GM18873 (cell line): ENCODE measurements around the gene CDH5.

Experiments used
- ATAC-seq: cut with Tn5 transposase; IDR thresholded peaks from one replicate; pipeline ENCODE4 v1.9.1; 2021; ENCODE audit warnings: mild to moderate bottlenecking, moderate library complexity, moderate number of reproducible peaks; ENCODE audit not compliant: unreplicated experiment, low FRiP score

Gene CDH5

DNA sequence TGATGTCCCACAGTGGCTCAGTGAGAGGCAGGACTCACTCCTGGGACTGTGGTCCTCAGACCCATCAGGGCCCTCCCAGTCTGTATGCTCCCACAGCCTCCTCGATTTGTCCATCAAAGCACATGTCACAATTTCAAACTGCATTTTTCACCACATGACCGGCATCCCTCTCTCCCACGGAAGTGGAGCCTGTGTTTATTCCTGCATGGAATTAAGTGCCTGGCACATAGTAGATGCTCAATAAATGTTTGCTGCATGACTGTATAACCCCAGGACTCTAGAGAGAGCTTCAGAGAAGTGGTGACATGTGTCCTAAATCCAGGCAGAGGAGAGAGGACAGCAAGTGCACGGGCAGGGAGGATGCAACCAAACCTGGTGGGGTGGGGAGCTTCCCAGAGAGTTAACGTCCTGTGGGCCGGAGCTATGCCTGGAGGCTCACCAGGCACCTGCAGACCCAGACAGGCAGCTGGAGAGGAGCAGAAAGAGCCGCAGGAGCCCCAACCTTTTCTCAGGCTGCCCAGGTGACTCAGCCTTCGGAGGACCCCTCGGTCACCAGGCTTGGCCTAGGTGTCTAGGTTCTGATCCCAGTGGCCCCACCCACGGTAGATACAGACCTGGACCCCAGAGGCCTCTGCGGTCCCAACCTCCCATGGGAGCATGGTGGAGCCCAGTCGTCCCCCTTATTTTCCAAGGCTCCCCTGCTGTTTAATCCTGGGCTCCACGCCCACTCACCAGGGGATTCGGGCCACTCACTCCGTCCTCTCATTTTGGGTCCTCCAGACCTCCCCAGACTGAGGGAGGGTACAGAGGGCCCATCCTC lies 5.8 kb downstream of the CDH5 start:
- ATAC-seq = no peak

DNA sequence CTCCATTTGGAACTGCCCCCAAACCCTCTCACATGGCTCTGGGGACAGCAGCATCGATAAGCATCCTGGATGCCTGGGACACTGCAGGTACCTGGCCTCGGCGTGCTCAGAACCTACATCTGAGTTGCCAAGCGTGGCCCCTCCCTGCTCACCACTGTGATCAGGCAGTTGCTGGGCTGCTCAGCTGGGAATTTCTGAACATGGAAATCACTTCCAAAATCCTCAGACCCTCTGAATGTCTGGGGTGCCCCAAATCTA lies 6.3 kb downstream of the CDH5 start:
- no peak for ATAC-seq

DNA sequence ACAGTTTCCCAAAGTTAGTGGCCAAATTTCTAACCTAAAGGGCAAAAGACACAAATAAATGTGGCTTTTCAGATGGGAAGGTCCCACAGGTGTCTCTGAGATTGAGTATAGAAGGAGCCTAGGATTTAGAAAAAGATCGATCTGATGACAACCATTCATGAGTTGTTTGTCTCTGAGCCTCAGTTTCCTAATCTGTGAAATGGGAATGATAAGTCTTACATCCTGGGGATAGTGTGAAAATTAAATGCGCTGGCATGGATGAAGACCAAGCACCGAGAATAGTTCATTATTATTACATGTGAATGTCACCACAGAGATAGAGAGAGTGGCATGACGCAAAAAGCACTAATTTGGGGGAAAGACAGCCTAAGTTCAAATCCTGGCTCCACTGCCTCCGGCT lies 7.2 kb downstream of the CDH5 start:
- ATAC-seq = no peak

DNA sequence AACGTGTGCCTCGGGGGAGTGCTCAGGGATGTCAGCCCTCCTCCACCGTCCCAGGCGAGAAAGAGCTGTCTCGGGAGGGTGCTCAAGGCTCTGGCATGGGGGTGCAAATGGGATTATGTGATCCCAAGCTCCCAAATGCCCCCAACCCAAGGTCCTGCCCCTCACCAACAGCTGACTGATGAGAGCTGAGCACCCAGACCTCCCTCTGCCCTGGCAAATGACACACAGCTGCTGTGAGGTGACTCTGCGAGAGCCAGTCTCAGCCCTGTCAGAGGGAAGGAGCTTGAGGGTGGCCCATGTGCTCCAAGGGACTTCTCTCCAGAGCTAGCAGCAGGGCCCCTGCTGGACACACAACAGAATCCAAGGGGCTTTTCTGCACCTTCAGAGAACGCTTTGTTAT lies 7.7 kb downstream of the CDH5 start:
- ATAC-seq = no peak

DNA sequence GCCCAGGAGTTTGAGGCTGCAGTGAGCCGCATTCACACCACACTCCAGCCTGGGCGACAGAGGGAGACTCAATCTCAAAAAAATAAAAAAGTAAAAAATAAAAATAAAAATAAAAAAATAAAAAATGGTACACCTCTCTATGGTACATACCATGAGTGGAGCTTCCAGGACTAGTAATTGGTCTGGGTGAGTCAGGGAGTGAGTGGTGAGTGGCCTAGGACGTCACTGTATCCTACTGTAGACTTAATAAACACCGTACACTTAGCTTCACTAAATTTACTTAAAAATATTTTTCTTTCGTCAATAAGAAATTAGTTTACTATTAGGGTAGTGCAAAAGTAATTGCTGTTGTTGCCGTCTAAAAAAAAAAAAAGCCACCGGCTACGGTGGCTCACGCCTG lies 9.0 kb downstream of the CDH5 start:
- ATAC-seq = no peak

DNA sequence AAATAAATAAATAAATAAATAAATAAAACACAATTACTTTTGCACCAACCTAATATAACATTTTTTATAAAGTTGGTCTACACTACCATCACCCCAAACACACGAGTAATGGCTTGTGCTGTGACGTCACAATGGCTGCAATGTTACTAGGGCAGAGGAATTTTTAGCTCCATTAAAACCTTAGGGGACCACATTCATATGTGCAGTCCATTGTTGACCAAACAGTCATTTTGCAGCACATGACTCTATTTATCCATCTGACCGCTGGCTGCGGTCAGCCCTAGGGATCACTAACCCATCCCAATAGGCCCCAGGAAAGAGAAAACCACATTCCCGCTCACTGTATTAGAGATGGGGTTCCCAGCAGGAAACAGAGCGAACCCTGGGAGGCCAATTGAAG lies 9.6 kb downstream of the CDH5 start:
- ATAC-seq = no peak

DNA sequence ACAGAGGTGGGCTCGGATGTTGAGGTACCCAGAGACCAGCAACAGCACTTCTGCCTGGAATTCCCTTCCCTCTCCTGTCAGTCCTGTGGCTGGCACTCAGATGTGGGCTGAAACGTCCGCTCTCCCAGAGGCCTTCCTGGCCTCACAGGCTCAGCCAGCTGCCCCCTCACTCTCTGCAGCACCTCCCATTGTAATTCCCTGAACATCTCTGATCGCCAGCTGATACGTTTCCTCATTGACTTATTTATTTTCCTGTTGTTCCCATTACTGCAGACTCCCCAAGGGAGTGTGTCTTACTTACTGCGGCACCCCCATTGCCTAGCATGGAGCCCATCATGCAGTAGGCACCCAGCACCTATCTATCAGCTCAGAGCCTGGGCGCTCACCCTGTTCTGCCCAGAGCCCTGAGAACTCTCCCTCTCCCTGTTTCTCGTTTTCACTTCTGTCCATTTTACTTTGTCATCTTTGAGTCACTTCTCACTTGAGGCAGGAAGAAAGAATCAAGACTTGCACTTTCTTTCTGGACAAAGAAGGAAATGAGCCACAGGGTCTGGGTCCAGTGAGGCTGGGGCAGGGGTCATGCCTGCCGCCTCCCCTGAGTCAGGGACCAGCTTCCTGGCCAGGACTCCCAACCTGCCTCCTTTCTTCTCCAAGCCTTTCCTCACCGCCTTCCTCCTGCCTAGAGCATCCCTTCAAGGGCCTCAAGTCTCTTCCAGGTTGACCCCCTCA lies 10.2 kb downstream of the CDH5 start:
- no peak for ATAC-seq

DNA sequence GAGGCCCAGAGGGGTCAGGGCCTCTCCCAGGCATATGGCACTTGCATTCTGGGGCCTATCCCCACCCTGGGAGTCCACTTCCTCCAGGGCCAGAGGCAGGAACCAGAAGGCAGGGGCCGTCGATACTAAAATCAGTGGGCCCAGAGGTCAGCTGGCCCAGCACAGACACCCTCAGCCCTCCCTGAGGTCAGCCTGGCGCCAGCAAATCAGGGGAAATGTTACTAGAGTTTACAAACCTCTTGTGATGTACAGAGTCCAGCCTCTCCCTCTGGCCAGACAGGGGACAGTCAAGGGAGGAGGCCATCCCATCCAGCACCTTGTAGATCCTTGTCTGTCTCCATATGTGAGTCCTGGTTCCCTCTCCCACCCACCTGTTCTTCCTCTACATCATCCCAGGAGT lies 10.8 kb downstream of the CDH5 start:
- ATAC-seq = no peak

DNA sequence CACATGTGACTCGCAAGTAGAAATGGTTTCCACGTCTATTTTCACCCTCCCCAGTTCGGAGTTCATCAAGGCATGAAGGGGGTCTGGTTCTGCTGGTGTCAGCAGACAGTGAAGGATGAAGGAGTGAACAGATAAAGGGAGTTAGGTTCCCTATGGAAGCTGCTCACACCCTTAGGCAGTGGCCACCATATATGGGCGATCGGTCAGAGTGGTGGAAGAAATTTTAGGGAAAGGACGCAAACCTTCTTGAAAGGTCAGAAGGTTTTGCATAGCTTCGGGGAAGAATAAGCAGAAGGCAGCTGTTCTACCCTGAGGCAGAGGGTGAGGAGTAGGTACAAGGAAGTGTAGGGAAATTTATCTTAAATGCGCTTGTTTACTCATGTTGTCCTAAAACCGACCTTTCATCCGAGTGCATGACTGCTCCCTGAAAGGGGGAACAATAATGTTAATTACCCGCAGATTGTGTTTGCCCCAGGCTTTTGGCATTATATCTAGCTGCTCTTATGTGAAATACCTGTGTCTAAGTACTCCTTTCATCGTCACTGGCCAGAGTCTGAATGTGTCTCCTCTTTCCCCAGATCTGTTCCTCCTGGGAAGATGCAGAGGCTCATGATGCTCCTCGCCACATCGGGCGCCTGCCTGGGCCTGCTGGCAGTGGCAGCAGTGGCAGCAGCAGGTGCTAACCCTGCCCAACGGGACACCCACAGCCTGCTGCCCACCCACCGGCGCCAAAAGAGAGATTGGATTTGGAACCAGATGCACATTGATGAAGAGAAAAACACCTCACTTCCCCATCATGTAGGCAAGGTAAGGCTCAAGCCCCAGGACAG lies 12.5 kb downstream of the CDH5 start:
- no peak for ATAC-seq

DNA sequence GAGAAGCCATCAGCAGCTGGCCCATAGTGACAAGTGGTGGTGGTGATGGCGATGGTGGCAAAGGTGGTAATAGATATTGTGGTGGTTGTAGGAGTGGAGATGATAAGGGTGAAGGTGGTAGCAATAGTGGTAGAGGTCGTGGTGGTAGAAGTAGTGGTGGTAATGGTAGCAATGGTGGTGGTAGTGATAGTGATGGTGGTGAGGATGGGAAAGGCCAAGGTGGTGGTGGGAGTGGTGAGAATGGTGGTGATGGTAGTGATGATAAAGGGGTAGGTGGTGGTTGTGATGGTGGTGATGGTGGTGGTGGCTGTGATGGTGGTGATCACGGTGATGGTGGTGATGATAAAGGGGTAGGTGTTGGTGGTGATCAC lies 13.1 kb downstream of the CDH5 start:
- ATAC-seq = no peak

DNA sequence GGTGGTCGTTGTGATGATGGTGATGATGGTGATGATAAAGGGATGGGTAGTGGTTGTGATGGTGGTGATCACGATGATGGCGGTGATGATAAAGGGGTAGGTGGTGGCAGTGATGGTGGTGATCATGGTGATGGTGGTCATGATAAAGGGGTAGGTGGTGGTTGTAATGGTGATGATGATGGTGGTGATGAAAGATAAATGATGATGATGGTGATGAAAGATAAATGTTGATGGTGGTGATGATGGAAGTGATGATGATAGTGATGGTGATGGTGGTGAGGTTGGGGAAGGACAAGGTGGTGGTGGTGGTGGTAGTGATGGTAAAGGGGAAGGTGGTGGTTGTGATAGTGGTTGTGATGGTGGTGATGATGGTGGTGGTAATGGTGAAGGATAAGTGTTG lies 13.9 kb downstream of the CDH5 start:
- ATAC-seq = no peak

DNA sequence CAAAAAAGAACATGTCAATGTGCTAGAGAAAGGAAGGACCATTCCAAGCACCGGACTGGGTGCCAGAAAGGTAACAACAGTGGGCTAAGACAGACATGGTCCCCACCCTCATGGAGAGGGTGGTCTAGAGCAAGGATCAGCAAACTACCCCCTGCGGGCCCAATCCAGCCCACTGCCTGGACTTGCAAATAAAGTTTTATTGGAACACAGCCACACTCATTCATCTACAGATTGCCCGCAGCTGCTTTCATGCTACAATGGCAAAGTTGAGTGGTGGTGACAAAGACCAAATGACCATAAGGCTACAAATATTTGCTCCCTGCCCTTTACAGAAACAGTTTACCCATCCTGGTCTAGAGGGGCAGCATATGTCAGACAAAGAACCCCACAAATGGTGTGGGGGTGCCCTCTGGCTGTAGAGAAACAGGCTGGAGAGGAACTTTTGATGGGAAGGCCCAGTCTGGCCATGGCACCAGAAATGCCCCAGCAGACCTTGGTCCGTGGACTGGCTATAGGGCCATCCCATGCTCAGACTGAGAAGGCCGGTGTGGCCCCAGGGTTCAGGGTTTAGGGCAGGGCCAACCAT lies 15.2 kb downstream of the CDH5 start:
- no peak for ATAC-seq

DNA sequence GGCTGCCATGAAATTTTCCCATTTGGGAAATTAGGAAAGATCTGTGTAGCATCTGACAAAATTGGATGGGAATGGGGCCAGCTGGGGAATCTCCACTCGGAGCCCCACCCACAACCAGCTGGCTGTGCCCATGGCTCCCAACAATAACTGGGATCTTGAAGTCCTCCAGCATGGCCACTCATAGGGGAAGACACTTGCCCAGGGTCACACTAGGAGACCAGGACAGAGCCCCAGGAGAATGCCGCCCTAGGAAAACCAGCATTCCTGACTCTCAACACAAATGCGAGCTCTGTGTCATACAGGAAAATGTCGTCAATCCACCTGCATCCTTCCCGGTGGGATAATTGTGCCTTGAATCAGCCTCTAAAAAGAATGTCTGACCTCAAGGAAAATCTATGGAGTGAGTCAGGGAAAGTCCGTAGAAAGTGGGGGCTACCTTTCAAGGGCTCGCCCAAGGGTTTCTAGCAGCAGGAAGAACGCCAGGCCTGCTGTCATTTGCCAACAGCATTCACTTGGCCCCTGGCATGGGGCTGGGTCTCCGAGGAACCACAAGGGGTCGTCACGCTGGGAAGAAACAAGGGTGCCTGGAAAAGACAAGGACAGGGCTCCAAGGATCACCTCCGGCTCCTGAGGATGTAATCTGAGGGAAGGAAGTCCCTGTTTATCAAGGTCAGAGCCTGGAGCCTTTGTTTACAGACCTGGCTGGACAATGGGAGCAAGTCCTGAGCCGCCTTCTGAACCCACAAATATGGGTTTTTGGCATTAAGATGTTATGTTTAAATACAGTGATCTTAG lies 15.9 kb downstream of the CDH5 start:
- no peak for ATAC-seq

DNA sequence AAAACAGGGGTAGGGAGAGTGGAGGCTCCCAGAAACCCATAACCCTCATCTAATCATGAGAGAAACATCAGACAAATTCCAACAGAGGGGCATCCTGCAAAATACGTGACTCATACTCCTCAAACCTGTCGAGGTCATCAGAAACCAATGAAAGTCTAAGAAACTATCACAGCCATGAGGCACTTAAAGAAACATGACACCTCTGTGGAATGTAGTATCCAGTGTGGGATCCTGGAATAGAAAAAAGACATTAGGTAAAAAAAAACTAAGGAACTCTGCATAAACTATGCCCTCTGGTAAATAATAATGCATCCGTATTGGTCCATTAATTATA lies 16.4 kb downstream of the CDH5 start:
- ATAC-seq = no peak

DNA sequence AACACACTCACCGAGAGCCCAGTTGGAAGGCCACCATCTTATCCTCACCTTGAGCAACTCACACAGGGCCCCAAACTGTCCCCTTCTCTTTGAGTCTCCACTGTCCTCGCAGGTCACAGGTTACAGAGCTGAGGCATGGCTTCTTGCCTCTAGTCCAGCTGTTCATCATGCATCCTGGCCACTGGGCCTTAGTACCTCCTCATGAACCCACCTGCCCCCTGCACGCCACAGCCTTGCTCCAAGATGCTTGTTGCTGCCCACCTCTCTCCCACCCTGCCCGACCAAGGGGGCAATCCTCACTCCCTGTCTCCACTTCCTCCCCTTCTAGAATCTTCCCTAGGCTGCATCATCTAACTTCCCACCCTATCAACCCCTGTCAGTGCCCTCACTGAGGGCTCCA lies 17.1 kb downstream of the CDH5 start:
- no peak for ATAC-seq

DNA sequence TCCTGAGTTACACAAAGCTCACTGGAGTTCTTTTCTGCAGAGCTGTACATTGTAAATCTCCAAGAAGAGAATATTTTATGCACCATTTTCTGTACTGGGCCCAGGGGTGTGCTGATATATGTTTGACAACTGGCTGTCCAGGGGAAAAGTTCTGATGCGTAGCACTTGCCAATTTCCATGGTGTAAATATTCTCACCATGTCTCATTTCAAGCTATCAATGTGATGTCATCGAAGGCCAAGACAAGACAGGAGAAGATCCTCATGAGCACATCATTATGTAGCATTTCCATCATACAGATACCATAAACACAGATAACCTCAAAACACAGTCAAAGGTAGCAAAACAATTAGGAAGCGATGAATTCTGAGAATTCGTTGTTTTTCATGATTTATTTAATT lies 18.9 kb downstream of the CDH5 start:
- ATAC-seq = no peak

DNA sequence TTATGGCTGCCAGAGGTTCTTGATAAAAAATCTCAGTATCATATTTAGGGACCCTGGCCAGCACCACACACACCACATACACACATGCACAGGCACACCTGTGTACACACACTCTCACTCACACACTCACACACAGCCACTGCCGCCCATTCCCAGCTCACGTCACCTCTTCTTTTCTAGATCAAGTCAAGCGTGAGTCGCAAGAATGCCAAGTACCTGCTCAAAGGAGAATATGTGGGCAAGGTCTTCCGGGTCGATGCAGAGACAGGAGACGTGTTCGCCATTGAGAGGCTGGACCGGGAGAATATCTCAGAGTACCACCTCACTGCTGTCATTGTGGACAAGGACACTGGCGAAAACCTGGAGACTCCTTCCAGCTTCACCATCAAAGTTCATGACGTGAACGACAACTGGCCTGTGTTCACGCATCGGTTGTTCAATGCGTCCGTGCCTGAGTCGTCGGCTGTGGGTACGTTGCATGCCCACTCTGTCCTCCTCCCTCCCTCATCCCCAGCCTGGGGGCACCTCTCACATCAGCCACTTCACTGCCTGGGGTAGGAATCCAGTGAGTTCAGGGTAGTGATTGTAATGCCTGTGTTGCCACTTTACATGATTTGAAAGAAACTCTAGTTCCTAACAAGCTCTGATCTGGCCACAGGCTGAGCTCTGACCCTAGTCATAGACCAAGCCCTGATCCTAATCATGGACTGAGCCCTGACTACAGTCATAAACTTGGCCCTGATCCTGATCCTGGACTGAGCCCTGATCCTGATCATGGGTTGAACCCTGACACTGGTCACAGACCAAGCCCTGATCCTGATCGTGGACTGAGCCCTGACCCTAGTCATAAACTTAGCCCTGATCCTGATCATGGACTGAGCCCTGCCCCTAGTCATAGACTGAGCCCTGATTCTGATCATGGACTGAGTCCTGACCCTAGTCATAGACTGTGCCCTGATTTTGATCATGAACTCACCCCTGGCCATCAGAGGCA lies 20.4 kb downstream of the CDH5 start:
- ATAC-seq = no peak

DNA sequence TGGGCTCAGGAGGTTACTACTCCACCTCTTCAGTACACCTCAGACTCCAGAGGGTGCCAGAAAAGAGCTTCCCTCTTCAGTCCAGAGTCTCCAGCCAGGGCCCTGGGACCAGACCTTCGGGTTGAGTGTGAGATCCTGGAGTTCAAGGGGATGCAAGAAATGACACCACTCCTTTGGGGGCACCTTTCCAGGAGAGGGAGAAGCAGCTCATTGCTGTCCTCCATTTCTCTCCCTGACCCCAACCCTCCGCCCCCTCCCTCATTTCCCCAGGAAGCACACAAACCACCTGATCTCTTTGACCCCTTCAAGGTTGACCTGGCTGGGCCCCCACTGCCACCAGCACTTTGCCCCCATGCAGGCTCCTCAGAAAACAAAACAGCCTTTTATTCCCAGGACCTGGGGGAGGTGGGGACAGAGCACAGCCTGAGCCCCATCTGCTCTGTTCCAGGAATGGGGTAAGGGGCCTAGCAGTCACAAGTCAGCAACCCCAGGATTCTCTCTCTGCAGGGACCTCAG lies 21.4 kb downstream of the CDH5 start:
- ATAC-seq = no peak
